ENCODE results near the gene KRT81.
"Not testable (repeated sequence)": the region's sequence is repeated elsewhere in the genome, so short reads cannot be mapped to it uniquely, and the experiment has no call there.

The KRT81 gene

DNA sequence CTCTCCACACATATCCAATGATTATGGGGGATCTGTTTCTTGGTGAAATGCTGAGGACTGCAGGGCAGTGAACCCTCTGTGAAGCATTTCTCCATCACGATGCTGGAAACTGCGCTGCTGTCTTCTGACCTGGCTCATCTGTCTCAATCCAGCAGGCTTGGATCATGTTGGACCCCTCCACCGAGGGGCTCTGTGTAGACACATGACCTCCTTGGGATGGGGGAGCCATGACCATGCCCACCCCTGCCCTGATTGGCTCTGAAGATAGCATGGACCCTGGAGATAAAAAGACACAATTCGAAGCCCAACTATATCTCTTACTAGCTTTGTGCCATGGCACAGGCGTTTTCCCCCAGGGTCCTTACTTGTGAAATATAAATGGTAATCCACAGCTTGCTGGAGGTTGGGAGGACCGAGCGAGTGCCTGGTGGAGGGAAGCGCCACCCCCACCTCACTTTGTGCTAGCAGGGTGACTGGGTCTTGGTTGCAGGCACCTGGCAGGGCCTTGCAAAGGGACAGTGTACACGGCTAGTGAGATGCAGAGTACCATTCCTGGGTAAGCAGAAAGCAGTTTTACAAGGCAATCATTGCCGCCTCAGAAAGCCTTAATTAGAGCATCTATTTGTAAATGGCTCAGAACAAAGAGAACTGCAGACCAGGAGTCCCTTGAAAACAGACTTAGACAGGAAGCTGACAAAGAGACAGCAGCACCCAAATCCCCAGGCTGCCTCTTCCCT lies 32.2 kb upstream of the KRT81 start:
- no peaks in the 10 kb centered on the region for H3K9me3 ChIP-seq (ENCODE audit: control insufficient read depth, insufficient read depth, low read length)
- H3K4me1 ChIP-seq (ENCODE audit: insufficient read depth, low read length) = no peaks in the 10 kb centered on the region
- no peak overlapping the region for H3K9ac ChIP-seq (ENCODE audit: low read depth, low read length)
- H3K36me3 ChIP-seq (ENCODE audit: insufficient read depth, low read length) = no peaks in the 10 kb centered on the region

DNA sequence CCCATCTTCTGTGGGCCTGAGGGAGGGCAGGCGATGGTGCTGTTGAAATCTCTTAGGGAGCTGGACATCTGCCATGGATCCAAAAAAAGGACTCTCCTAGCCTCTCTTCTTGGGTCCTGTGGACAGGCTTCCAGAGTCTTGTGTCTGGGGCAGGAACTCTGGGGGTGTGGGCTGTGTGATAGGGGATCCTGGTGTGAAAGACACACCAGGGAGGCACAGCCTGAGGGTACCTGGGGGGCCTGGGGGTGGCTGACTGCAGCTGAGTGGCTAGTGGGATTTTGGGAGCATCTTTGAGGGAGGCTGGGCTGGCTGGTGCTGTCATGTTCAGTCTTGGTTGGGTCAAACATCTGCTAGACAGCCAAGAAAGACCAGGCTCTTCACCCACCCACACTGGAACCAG lies 31.7 kb upstream of the KRT81 start:
- Histone ChIP-seq H3K9me3 (ENCODE audit: control insufficient read depth, insufficient read depth, low read length) (no peaks in the 10 kb centered on the region), H3K9ac (ENCODE audit: low read depth, low read length) (no peak overlapping the region), H3K4me1 (ENCODE audit: insufficient read depth, low read length) (no peaks in the 10 kb centered on the region), H3K36me3 (ENCODE audit: insufficient read depth, low read length) (no peaks in the 10 kb centered on the region)

GRCh38 chr12:52322069-52322468 lies 30.7 kb upstream of the KRT81 start:
- H3K9me3 ChIP-seq (ENCODE audit: control insufficient read depth, insufficient read depth, low read length) = no peaks in the 10 kb centered on the region
- no peak overlapping the region for H3K9ac ChIP-seq (ENCODE audit: low read depth, low read length)
- H3K4me1 ChIP-seq (ENCODE audit: insufficient read depth, low read length) = no peaks in the 10 kb centered on the region
- H3K36me3 ChIP-seq (ENCODE audit: insufficient read depth, low read length) = no peaks in the 10 kb centered on the region

DNA sequence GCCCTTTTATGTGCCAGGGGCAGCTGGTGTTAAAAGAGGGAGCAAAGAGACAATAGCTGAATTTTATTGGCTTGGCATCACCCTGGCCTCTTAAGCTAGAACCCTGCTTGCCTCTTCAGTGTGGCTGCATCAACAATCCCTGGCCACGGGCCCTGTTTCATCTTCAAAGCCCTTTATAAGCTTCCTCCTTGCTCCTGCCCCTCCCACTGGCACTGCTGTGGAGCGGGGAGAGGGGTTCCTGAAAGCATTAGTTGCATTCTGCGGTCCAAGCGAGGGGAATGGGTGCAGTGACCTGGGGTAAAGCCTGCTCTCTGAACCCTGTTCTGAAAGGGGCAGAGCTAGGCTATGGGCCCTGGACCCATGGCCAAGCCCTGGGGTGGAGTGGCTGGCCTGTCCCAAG lies 30.1 kb upstream of the KRT81 start:
- H3K9me3 ChIP-seq (ENCODE audit: control insufficient read depth, insufficient read depth, low read length) = no peaks in the 10 kb centered on the region
- no peaks in the 10 kb centered on the region for H3K36me3 ChIP-seq (ENCODE audit: insufficient read depth, low read length)
- no peaks in the 10 kb centered on the region for H3K4me1 ChIP-seq (ENCODE audit: insufficient read depth, low read length)
- no peak overlapping the region for H3K9ac ChIP-seq (ENCODE audit: low read depth, low read length)

DNA sequence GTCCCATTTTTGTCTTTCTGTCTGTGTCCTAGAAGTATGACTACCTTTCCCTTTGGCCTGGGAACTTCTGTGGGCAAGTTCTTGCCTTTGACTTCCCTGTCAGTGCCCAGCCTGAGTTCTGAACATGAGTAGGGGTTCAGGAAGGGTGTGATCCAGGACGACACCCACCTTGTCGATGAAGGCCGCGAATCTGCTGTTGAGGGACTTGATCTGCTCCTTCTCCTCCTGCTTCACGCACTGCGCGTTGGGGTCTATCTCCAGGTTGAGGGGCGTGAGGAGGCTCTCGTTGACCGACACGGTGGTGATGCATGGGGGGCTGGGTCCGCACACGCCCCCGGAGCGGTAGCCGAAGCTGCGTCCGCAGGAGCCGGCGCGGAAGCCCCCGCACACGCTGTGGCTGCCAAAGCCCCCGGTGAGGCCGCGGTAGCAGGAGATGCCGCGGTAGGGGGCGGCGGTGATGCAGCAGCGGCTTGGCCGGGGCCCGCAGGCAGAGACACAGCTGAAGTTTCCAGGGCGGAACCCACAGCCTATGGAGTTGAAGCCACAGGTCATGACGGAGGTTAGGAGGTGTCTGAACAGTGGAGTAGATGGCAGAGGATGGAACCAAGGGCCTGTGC lies 29.6 kb upstream of the KRT81 start, which contains the start of gene KRT83:
TSS of gene KRT83 (minus strand) at position 615 of the 617 bp plus-strand sequence. CDS start at position 552, 63 bp downstream.
- Histone ChIP-seq H3K9me3 (ENCODE audit: control insufficient read depth, insufficient read depth, low read length) (no peaks in the 10 kb centered on the region), H3K9ac (ENCODE audit: low read depth, low read length) (no peak within 1 kb of the TSS), H3K4me1 (ENCODE audit: insufficient read depth, low read length) (no peaks in the 10 kb centered on the region), H3K36me3 (ENCODE audit: insufficient read depth, low read length) (no peaks in the 10 kb centered on the region)

GRCh38 chr12:52319097-52319496 lies 27.8 kb upstream of the KRT81 start:
- H3K9me3 ChIP-seq (ENCODE audit: control insufficient read depth, insufficient read depth, low read length) = no peaks in the 10 kb centered on the region
- H3K9ac ChIP-seq (ENCODE audit: low read depth, low read length) = no peak overlapping the region
- no peaks in the 10 kb centered on the region for H3K4me1 ChIP-seq (ENCODE audit: insufficient read depth, low read length)
- H3K36me3 ChIP-seq (ENCODE audit: insufficient read depth, low read length) = no peaks in the 10 kb centered on the region

DNA sequence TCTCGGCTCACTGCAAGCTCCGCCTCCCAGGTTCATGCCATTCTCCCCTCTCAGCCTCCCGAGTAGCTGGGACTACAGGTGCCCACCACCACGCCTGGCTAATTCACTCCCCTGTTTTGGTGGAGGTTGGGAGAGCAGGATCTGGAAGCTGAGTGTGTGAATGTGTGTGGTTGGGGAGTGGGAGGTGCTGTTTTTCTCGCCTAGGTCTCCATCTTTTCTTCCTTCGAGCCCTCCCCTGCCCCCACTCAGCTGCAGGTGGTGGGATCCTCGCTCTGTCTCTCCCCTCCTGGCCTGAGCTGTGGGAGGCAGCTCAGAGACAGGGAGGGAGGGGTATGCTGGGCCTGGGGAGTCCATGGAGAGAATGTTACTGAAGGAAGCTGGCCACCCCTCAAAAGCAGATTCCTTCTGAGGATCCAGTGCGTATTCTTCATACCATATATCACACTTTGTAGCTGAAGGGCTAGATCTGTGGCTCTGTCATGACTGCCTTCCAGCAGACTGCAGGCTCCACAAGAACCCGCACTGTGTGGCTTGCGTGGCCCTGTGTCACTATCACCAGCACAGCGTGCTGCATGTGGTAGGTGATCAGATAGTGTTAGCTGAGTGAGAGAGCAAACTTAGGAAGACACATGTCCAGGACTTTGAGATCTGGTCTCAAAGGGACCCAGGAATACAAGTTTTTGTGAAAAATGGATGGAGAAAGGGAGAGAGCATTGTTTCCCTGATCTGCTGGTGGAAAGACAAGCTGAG lies 27.1 kb upstream of the KRT81 start:
- H3K36me3 ChIP-seq (ENCODE audit: insufficient read depth, low read length) = no peaks in the 10 kb centered on the region
- no peaks in the 10 kb centered on the region for H3K9me3 ChIP-seq (ENCODE audit: control insufficient read depth, insufficient read depth, low read length)
- H3K4me1 ChIP-seq (ENCODE audit: insufficient read depth, low read length) = no peaks in the 10 kb centered on the region
- H3K9ac ChIP-seq (ENCODE audit: low read depth, low read length) = no peak overlapping the region

DNA sequence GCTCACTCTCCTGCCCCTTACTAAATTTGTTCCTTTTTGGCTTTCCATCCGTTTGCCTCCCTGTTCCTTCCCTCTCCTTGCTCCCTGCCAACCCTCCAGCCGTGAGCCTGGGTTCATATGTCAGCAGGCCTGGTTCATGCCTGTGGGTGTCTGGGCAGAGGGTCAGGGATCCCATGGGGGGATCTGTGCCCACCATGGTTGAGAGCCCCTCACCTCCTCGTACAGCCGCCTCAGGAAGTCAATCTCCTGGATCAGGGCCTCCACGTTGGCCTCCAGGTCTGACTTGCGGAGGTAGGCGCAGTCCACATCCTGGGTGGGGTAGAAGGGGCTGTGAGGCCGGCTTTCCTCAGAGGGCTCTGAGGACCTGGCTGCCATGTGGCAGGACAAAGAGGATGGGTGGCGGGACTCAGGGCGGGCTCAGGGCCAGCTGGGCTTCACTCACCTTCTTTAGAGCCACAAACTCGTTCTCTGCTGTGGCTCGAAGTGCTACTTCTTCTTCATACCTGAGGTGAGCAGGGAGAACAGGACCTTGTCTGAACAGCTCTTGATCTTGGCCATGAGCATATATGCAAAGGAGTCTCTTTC lies 26.2 kb upstream of the KRT81 start:
- Histone ChIP-seq H3K4me1 (ENCODE audit: insufficient read depth, low read length) (no peaks in the 10 kb centered on the region), H3K9me3 (ENCODE audit: control insufficient read depth, insufficient read depth, low read length) (no peaks in the 10 kb centered on the region), H3K36me3 (ENCODE audit: insufficient read depth, low read length) (no peaks in the 10 kb centered on the region), H3K9ac (ENCODE audit: low read depth, low read length) (no peak overlapping the region)

DNA sequence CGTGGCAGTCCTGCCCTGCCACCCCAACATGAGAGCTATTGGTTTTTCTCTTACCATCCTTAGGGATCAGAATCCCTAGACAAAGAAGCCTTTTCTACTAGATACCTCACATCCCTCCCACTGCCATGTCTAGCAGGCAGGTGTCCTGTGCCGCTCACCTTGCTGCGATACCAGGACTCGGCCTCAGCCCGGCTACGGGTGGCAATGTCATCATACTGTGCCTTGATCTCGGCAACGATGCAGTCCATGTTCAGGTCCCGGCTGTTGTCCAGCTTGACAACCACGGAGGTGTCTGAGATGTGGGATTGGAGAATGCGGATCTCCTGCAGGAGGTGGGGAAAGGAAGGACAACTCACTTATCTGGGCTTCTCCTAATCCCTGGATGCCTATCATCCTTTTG lies 25.4 kb upstream of the KRT81 start:
- no peaks in the 10 kb centered on the region for H3K36me3 ChIP-seq (ENCODE audit: insufficient read depth, low read length)
- H3K4me1 ChIP-seq (ENCODE audit: insufficient read depth, low read length) = no peaks in the 10 kb centered on the region
- H3K9ac ChIP-seq (ENCODE audit: low read depth, low read length) = no peak overlapping the region
- no peaks in the 10 kb centered on the region for H3K9me3 ChIP-seq (ENCODE audit: control insufficient read depth, insufficient read depth, low read length)

DNA sequence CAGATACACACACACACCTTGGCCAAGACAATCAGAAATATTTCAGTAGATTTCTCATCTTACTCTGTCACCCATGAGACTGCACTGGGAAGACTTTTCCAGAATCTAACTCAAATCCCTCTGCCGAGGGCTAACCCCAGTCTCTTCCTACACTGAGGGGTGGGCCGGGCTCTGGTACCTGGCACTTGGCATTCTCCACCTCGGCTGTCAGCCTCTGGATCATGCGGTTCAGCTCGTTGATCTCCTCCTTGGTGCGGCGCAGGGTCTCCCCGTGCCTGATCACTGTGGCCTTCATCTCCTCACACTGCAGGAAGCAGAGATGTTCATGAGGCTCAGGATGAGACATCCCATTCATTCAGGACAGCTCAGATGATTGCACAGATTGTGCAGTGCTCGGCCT lies 25.0 kb upstream of the KRT81 start:
- Histone ChIP-seq H3K4me1 (ENCODE audit: insufficient read depth, low read length) (no peaks in the 10 kb centered on the region), H3K9ac (ENCODE audit: low read depth, low read length) (no peak overlapping the region), H3K9me3 (ENCODE audit: control insufficient read depth, insufficient read depth, low read length) (no peaks in the 10 kb centered on the region), H3K36me3 (ENCODE audit: insufficient read depth, low read length) (no peaks in the 10 kb centered on the region)

- H3K9me3 ChIP-seq (ENCODE audit: control insufficient read depth, insufficient read depth, low read length); H3K36me3 ChIP-seq (ENCODE audit: insufficient read depth, low read length); H3K9ac ChIP-seq (ENCODE audit: low read depth, low read length); H3K4me1 ChIP-seq (ENCODE audit: insufficient read depth, low read length): not testable (repeated sequence)
Measured at GRCh38 chr12:52315721-52316120, 24.4 kb upstream of the KRT81 start.

- Histone ChIP-seq H3K4me1 (ENCODE audit: insufficient read depth, low read length) (no peaks in the 10 kb centered on the region), H3K9ac (ENCODE audit: low read depth, low read length) (no peak overlapping the region), H3K9me3 (ENCODE audit: control insufficient read depth, insufficient read depth, low read length) (no peaks in the 10 kb centered on the region), H3K36me3 (ENCODE audit: insufficient read depth, low read length) (no peaks in the 10 kb centered on the region)
Measured at GRCh38 chr12:52314511-52314910, 23.2 kb upstream of the KRT81 start.

DNA sequence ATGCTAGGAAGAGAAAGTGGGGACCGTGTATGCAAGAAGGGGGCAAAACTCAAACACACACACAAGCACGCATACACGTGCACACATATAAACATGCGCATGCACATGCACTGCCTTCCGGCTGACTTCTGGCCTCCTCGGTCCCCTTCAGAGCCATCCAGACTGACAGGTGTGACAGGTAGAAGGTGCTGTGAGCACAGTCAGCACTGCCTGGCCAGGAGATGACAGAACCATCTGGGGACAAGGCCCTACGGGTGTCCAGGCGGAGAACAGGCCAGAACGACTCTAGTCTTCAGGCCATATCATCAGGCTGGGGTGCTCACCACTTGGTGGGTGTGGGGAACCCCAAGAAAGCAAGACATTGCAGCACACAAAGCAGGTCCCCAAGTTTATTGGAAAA lies 22.6 kb upstream of the KRT81 start:
- Histone ChIP-seq H3K36me3 (ENCODE audit: insufficient read depth, low read length) (no peaks in the 10 kb centered on the region), H3K9me3 (ENCODE audit: control insufficient read depth, insufficient read depth, low read length) (no peaks in the 10 kb centered on the region), H3K4me1 (ENCODE audit: insufficient read depth, low read length) (no peaks in the 10 kb centered on the region; the same call in 1 of the 2 replicates), H3K9ac (ENCODE audit: low read depth, low read length) (no peak overlapping the region)

- Histone ChIP-seq H3K9me3 (ENCODE audit: control insufficient read depth, insufficient read depth, low read length) (no peaks in the 10 kb centered on the region), H3K9ac (ENCODE audit: low read depth, low read length) (no peak overlapping the region), H3K4me1 (ENCODE audit: insufficient read depth, low read length) (no peaks in the 10 kb centered on the region; the same call in 1 of the 2 replicates), H3K36me3 (ENCODE audit: insufficient read depth, low read length) (no peaks in the 10 kb centered on the region)
Measured at GRCh38 chr12:52313461-52313860, 22.1 kb upstream of the KRT81 start.

Measured in ES-I3 (cell line).